ENCODE measurements around the gene DENND5A. TPM values are rescaled to one million over a fixed set of nuclear protein-coding genes. Genes with fewer than 3 reads are reported as not detected.
"Not testable (repeated sequence)": the region's sequence is repeated elsewhere in the genome, so short reads cannot be mapped to it uniquely, and the experiment has no call there.

DENND5A gene
- polyA plus RNA-seq, 1 experiment, result 145 TPM

DNA sequence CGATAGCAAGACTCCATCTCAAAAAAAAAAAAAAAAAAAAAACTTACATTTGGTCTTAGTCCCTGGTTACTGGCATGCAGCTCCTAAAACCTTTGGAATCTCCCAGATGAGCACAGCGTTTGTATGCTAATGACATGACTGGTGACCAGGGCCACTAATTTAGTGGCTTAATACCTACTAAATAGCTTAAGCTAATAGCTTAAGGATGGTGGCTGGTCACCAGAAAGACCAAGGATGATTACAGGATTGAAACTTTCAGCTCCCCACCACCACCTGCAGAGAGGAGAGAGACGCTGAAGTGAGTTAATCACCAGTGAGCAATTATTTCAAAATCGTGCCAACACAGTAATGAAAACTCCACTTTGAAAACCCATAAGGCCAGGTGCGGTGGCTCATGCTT, 37.1 kb downstream of the DENND5A start:
- POLR2A ChIA-PET, result no interaction called here
- H3K27me3 ChIP-seq (ENCODE audit: control insufficient read depth, insufficient read depth, low read length), result no peaks in the 10 kb centered on the region
- H3K4me3 ChIP-seq (ENCODE audit: low read depth, low read length), result no peak overlapping the region
- TF ChIP-seq, protein P1, sequence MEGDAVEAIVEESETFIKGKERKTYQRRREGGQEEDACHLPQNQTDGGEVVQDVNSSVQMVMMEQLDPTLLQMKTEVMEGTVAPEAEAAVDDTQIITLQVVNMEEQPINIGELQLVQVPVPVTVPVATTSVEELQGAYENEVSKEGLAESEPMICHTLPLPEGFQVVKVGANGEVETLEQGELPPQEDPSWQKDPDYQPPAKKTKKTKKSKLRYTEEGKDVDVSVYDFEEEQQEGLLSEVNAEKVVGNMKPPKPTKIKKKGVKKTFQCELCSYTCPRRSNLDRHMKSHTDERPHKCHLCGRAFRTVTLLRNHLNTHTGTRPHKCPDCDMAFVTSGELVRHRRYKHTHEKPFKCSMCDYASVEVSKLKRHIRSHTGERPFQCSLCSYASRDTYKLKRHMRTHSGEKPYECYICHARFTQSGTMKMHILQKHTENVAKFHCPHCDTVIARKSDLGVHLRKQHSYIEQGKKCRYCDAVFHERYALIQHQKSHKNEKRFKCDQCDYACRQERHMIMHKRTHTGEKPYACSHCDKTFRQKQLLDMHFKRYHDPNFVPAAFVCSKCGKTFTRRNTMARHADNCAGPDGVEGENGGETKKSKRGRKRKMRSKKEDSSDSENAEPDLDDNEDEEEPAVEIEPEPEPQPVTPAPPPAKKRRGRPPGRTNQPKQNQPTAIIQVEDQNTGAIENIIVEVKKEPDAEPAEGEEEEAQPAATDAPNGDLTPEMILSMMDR (IDR thresholded peaks at IDR 0.05; ENCODE audit: low read depth, low read length), result no peak
- no peak for DNase-seq (ENCODE audit: low read depth, low spot score)
- H3K27ac ChIP-seq (ENCODE audit: low read depth, low read length), result no peak overlapping the region
- H3K9me3 ChIP-seq (ENCODE audit: control insufficient read depth, insufficient read depth, low read length), result no peaks in the 10 kb centered on the region
- CTCF ChIA-PET, result no interaction called here

DNA sequence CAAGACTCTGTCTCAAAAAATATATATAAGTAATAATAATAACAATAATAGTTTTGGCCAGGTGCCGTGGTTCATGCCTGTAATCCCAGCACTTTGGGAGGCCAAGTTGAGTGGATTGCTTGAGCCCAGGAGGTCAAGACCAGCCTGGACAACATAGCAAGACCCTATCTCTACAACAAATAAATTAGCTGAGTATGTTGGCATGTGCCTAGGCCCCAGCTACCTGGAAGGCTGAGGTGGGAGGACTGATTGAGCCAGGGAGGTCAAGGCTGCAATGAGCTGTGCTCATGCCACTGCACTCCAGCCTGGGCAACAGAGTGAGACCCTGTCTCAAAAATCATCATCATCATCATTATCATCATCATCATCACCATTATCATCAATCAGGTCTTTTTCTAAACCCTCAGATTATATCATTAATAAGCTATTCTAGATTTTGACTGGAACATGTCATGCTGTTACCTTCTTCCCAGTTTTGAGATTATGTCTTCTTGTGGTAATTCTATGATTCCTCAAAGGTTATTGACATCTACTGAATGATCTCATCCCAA, 39.3 kb downstream of the DENND5A start:
- Histone ChIP-seq H3K9me3 (ENCODE audit: control insufficient read depth, insufficient read depth, low read length) (no peaks in the 10 kb centered on the region), H3K27me3 (ENCODE audit: control insufficient read depth, insufficient read depth, low read length) (no peaks in the 10 kb centered on the region), H3K4me3 (ENCODE audit: low read depth, low read length) (no peak overlapping the region), H3K27ac (ENCODE audit: low read depth, low read length) (no peak overlapping the region)
- TF ChIP-seq, protein P1 (IDR thresholded peaks at IDR 0.05; ENCODE audit: low read depth, low read length), result no peak
- no peak for DNase-seq (ENCODE audit: low read depth, low spot score)
- ChIA-PET CTCF (interaction anchor here (1.3 kb wide), 1 partner anchor 281 kb away, joined by 3 read pairs; no protein-coding TSS in a partner anchor), POLR2A (no interaction called here)

DNA sequence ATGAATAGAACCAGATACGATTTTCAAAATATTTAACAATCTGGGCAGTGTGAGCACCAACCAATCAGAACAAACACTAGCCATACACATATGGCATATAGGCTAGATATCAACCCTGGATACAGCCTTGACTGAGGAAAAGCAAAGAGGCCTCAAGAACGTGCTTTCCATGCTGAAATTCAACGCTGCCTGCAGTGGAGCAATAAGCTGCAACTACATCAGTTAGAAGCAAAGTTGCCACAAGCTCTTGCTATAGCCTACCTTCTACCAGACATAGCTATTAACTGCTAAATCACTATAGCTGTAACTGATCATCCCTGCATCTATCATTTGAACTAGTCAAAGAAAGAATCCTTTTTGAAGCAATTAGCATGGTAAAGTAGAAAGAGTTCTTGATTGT, 42.5 kb downstream of the DENND5A start:
- no peak overlapping the region for H3K27ac ChIP-seq (ENCODE audit: low read depth, low read length)
- H3K27me3 ChIP-seq (ENCODE audit: control insufficient read depth, insufficient read depth, low read length), result no peaks in the 10 kb centered on the region
- H3K9me3 ChIP-seq (ENCODE audit: control insufficient read depth, insufficient read depth, low read length), result no peaks in the 10 kb centered on the region
- CTCF ChIA-PET, result no interaction called here
- TF ChIP-seq, protein P1 (IDR thresholded peaks at IDR 0.05; ENCODE audit: low read depth, low read length), result no peak
- POLR2A ChIA-PET, result interaction anchor here (0.7 kb wide), 1 partner anchor 9 kb away, joined by 4 read pairs; no protein-coding TSS in a partner anchor
- no peak overlapping the region for H3K4me3 ChIP-seq (ENCODE audit: low read depth, low read length)
- no peak for DNase-seq (ENCODE audit: low read depth, low spot score)

DNA sequence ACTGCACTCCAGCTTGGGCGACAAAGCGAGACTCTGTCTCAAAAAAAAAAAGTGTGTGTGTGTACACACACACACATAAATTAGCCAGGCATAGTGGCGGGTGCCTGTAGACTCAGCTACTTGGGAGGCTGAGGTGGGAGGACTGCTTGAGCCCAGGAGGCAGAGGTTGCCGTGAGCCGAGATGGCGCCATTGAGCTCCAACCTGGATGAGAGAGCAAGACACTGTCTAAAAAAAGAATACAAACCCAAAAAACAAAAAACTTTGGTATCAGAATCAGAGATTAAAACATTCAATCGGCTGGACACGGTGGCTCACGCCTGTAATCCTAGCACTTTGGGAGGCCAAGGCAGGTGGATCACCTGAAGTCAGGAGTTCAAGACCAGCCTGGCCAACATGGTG, 44.3 kb downstream of the DENND5A start:
- H3K27me3 ChIP-seq (ENCODE audit: control insufficient read depth, insufficient read depth, low read length); H3K4me3 ChIP-seq (ENCODE audit: low read depth, low read length); CTCF ChIA-PET; POLR2A ChIA-PET; H3K27ac ChIP-seq (ENCODE audit: low read depth, low read length); H3K9me3 ChIP-seq (ENCODE audit: control insufficient read depth, insufficient read depth, low read length); DNase-seq (ENCODE audit: low read depth, low spot score): not testable (repeated sequence)

DNA sequence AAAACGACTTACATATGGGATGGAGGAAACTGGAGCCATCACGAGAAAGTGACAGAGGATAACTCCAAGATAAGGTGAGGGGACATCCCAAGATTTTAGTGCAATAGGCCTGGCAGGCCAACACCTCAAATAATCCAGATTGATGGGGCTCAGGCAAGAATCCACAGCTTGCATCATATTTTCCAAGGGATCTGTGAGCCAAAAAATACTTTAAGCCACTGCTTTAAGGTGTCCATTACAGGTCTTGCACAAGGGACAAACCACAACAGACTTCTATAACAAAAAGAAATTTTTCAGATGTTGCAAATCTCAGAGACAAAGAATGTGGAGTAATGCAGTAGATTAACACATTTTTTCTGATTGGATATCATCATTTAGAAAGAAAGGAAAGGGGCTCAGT, 45.6 kb downstream of the DENND5A start:
- TF ChIP-seq, protein P1 (IDR thresholded peaks at IDR 0.05; ENCODE audit: low read depth, low read length), result no peak
- Histone ChIP-seq H3K4me3 (ENCODE audit: low read depth, low read length) (no peak overlapping the region), H3K27me3 (ENCODE audit: control insufficient read depth, insufficient read depth, low read length) (no peaks in the 10 kb centered on the region), H3K27ac (ENCODE audit: low read depth, low read length) (peak overlapping the region; percentile 66), H3K9me3 (ENCODE audit: control insufficient read depth, insufficient read depth, low read length) (no peaks in the 10 kb centered on the region)
- peak; percentile 48 for DNase-seq (ENCODE audit: low read depth, low spot score)
- ChIA-PET POLR2A (interaction anchor here (1.1 kb wide), 1 partner anchor 241 kb away, joined by 3 read pairs; the partner anchor contains the start of gene ZNF143), CTCF (no interaction called here)

Data from AG04450 (cell line).